Panc1 (cell line): Measurements from ENCODE around the gene ADAM12. TPM values are rescaled to one million over a fixed set of nuclear protein-coding genes. Genes with fewer than 3 reads are reported as not detected.
A peak's percentile ranks its signal among the peaks of the same experiment; 100 is the strongest.

Experiments
- ATAC-seq: fragments of 200-7000 bp; cut with Tn5 transposase; 2 replicates; pipeline ENCODE4 v1.9.1; 2020; ENCODE audit warnings: mild to moderate bottlenecking, moderate library complexity
- BruUV-seq: library from RNA; stranded (reverse); fragments of 400-500 nt; replicated peaks from 2 replicates; lab custom pipeline; 2021; lab: Mats Ljungman, UMichigan
- CTCF ChIA-PET: fragments of 300-600 bp; sonication (Branson Sonifier 250); formaldehyde crosslinking; loops from one replicate; lab custom pipeline; 2022; ENCODE audit warnings: antibody characterized with exemption; lab: Charles Lee
- POLR2A ChIA-PET: fragments of 300-600 bp; sonication (Branson Sonifier 250); formaldehyde crosslinking; loops from one replicate; lab custom pipeline; 2022; ENCODE audit warnings: antibody characterized with exemption; lab: Charles Lee
- DNase-seq: peaks from one replicate; pipeline ENCODE4 v3.0.0-alpha.2; 2010; ENCODE audit warnings: low read depth, low spot score
- H3K27ac ChIP-seq: 2 replicates; pipeline ENCODE4 v1.5.1; 2011; ENCODE audit warnings: mild to moderate bottlenecking, low read length, inconsistent platforms
- H3K27me3 ChIP-seq: fragments of 200-500 bp; sonication (Bioruptor generic); 2 replicates; pipeline ENCODE4 v1.6.0; 2014; ENCODE audit warnings: low read length, inconsistent platforms; ENCODE audit not compliant: control insufficient read depth, insufficient read depth
- H3K36me3 ChIP-seq: fragments of 200-500 bp; sonication (Bioruptor generic); 2 replicates; pipeline ENCODE4 v1.5.1; 2014; ENCODE audit warnings: inconsistent platforms, mild to moderate bottlenecking, low read length, moderate library complexity; ENCODE audit not compliant: control insufficient read depth, insufficient read depth
- H3K4me1 ChIP-seq: 2 replicates; pipeline ENCODE4 v1.5.1; 2011; ENCODE audit warnings: inconsistent platforms, mild to moderate bottlenecking, low read length, moderate library complexity; ENCODE audit not compliant: control insufficient read depth, insufficient read depth
- H3K4me3 ChIP-seq, 2 experiments: 2 replicates each; pipeline ENCODE4 v1.5.1; 2011 to 2012; ENCODE audit warnings: low read depth in 2 of 2, low read length in 2 of 2, mild to moderate bottlenecking in 2 of 2, inconsistent platforms in 1 of 2, moderate library complexity in 1 of 2
- H3K9me3 ChIP-seq: fragments of 200-500 bp; sonication (Bioruptor generic); 2 replicates; pipeline ENCODE4 v1.5.1; 2014; ENCODE audit warnings: low read depth, mild to moderate bottlenecking, inconsistent platforms, low read length, moderate library complexity; ENCODE audit not compliant: control insufficient read depth, insufficient read depth
- CTCF ChIP-seq: fragments of 450-650 bp; IDR thresholded peaks from 2 replicates; pipeline ENCODE4 v1.5.1; 2017; ENCODE audit warnings: mild to moderate bottlenecking
- POLR2AphosphoS5 ChIP-seq: IDR thresholded peaks from 2 replicates; pipeline ENCODE4 v1.6.1; 2012; ENCODE audit warnings: mild to moderate bottlenecking, low read depth, low read length, moderate library complexity
- REST ChIP-seq, 2 experiments: IDR thresholded peaks; 2 replicates each; pipeline ENCODE4 v1.6.1; 2011 to 2012; ENCODE audit warnings: low read depth in 2 of 2, control low read depth in 1 of 2, low read length in 1 of 2, mild to moderate bottlenecking in 1 of 2, moderate library complexity in 1 of 2; ENCODE audit not compliant: insufficient read depth in 1 of 2
- SIN3A ChIP-seq: IDR thresholded peaks from 2 replicates; pipeline ENCODE4 v1.6.1; 2012; ENCODE audit warnings: low read depth, mild to moderate bottlenecking, low read length, moderate library complexity, borderline replicate concordance; ENCODE audit not compliant: insufficient read depth
- TCF7L2 ChIP-seq: IDR thresholded peaks from 2 replicates; pipeline ENCODE4 v1.6.1; 2011; ENCODE audit warnings: mild to moderate bottlenecking, low read depth, low read length, inconsistent platforms
- in situ Hi-C: cut with HindIII; loops from 2 replicates; pipeline ENCODE4 v1.10.0; 2016; ENCODE audit warnings: low sequenced_read_pairs, low pct_unique_long_range_greater_than_20kb
- intact Hi-C: fragments of 100-400 bp; cut with micrococcal nuclease; formaldehyde crosslinking; loops from one replicate; pipeline ENCODE4 v1.10.0; 2022; ENCODE audit not compliant: unreplicated experiment
- total RNA-seq: library from RNA; stranded (reverse); gene quantifications from one replicate; pipeline ENCODE4 v1.2.1, GENCODE V29; 2021; ENCODE audit not compliant: unreplicated experiment

Gene ADAM12
- total RNA-seq, 1 experiment from 2014 or later: 0.10 TPM

DNA sequence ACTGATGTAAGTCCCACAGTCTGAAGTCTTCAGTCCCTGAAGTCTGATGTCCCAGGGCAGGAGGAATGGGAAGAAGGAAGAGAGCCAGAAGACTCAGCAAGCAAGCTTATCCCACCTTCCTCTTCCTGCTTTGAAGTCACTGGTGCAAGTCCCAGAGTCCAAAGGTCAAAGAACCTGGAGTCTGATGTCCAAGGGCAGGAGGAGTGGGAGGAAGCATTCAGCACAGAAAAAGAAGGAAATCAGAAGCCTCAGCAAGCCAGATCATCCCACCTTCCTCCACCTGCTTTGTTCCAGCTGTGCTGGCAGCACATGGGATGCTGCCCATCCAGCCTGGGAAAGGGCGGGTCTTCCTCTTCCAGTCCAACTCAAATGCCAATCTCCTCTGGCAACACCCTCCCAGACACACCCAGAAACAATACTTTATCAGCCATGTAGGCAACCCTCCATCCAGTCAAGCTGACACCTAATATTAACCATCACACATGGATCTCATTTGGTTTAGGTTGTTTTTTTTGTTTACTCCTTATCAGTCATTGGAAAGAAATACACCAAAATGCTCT, 50.9 kb downstream of the ADAM12 start:
- intact Hi-C loops (no loop called here), in situ Hi-C loops (no loop called here)
- H3K27ac ChIP-seq: no peak overlapping the region
- BruUV-seq: no TSS peak
- H3K4me1 ChIP-seq: no peaks in the 10 kb centered on the region
- no peak overlapping the region for H3K4me3 ChIP-seq
- H3K9me3 ChIP-seq: no peaks in the 10 kb centered on the region
- ATAC-seq: no peak
- H3K36me3 ChIP-seq: no peaks in the 10 kb centered on the region
- ChIA-PET POLR2A (no interaction called here), CTCF (interaction anchor here (0.6 to 0.7 kb wide), 2 partner anchors 59 to 1358 kb away, joined by 3 to 5 read pairs; no protein-coding TSS in a partner anchor)
- no peaks in the 10 kb centered on the region for H3K27me3 ChIP-seq
- DNase-seq: no peak
- no peak for TF ChIP-seq REST (IDR thresholded peaks at IDR 0.05; ENCODE audit: insufficient read depth in 1 of 2, low read depth in 2 of 2, low read length in 1 of 2)
- no peak for TF ChIP-seq POLR2AphosphoS5
- TF ChIP-seq CTCF: no peak
- TF ChIP-seq SIN3A: no peak
- TF ChIP-seq TCF7L2: no peak

GRCh38 chr10:126336801-126337200, 51.5 kb downstream of the ADAM12 start:
- in situ Hi-C loops: no loop called here
- ATAC-seq (0 out of 2 replicates have a peak, but pooled peaks have one; percentile 17), DNase-seq (no peak)
- Histone ChIP-seq H3K9me3 (no peaks in the 10 kb centered on the region), H3K4me3 (no peak overlapping the region), H3K27ac (no peak overlapping the region), H3K36me3 (no peaks in the 10 kb centered on the region), H3K4me1 (no peaks in the 10 kb centered on the region), H3K27me3 (no peaks in the 10 kb centered on the region)
- CTCF ChIA-PET: interaction anchor here (0.6 kb wide), 1 partner anchor 59 kb away, joined by 3 read pairs; no protein-coding TSS in a partner anchor
- POLR2A ChIA-PET: interaction anchor here (0.7 kb wide), 1 partner anchor 1878 kb away, joined by 4 read pairs; no protein-coding TSS in a partner anchor
- intact Hi-C loops: no loop called here
- TF ChIP-seq POLR2AphosphoS5: no peak
- TF ChIP-seq CTCF: no peak
- no peak for TF ChIP-seq TCF7L2
- no peak for TF ChIP-seq SIN3A
- BruUV-seq: no TSS peak
